HepG2 (cell line): Measurements from ENCODE around the gene FOXA1. TPM values are rescaled to one million over a fixed set of nuclear protein-coding genes. Genes with fewer than 3 reads are reported as not detected.

ENCODE experiments used
- ATAD3A ChIP-seq: sonication (generic); formaldehyde crosslinking; IDR thresholded peaks from 2 replicates; pipeline ENCODE4 v1.4.0; 2020; ENCODE audit warnings: missing genetic modification reagents
- ATF5 ChIP-seq: sonication (generic); formaldehyde crosslinking; IDR thresholded peaks from 2 replicates; pipeline ENCODE4 v1.4.0; 2020; ENCODE audit warnings: mild to moderate bottlenecking, low read depth, missing genetic modification reagents
- GRHL1 ChIP-seq: sonication (generic); formaldehyde crosslinking; conservative IDR thresholded peaks from 2 replicates; pipeline ENCODE4 v1.8.0; 2022; ENCODE audit warnings: missing genetic modification reagents
- HIC2 ChIP-seq: sonication (generic); formaldehyde crosslinking; IDR thresholded peaks from 2 replicates; pipeline ENCODE4 v1.9.0; 2022; ENCODE audit warnings: low read depth, missing genetic modification reagents
- HNF1B ChIP-seq: sonication (generic); formaldehyde crosslinking; IDR thresholded peaks from 2 replicates; pipeline ENCODE4 v1.5.1; 2020; ENCODE audit warnings: mild to moderate bottlenecking, moderate library complexity, missing genetic modification reagents
- IRF9 ChIP-seq: sonication (generic); formaldehyde crosslinking; IDR thresholded peaks from 2 replicates; pipeline ENCODE4 v1.8.0; 2022; ENCODE audit warnings: missing genetic modification reagents, mild to moderate bottlenecking, borderline replicate concordance
- MXD1 ChIP-seq: sonication (generic); formaldehyde crosslinking; IDR thresholded peaks from 2 replicates; pipeline ENCODE4 v1.4.0; 2020; ENCODE audit warnings: mild to moderate bottlenecking, missing genetic modification reagents
- NFKB2 ChIP-seq: sonication (generic); formaldehyde crosslinking; IDR thresholded peaks from 2 replicates; pipeline ENCODE4 v1.4.0; 2020; ENCODE audit warnings: missing genetic modification reagents, borderline replicate concordance
- NFYB ChIP-seq: sonication (generic); formaldehyde crosslinking; IDR thresholded peaks from 2 replicates; pipeline ENCODE4 v1.4.0; 2020; ENCODE audit warnings: missing genetic modification reagents
- PITX1 ChIP-seq: sonication (generic); formaldehyde crosslinking; IDR thresholded peaks from 2 replicates; pipeline ENCODE4 v1.5.1; 2020; ENCODE audit warnings: mild to moderate bottlenecking, missing genetic modification reagents
- TBP ChIP-seq: sonication (generic); formaldehyde crosslinking; IDR thresholded peaks from 2 replicates; pipeline ENCODE4 v1.5.0; 2020; ENCODE audit warnings: missing genetic modification reagents
- TBX3 ChIP-seq: fragments of 450-650 bp; IDR thresholded peaks from 2 replicates; pipeline ENCODE4 v1.6.1; 2017; ENCODE audit warnings: antibody characterized with exemption, mild to moderate bottlenecking, inconsistent platforms, borderline replicate concordance
- TCF7L2 ChIP-seq: IDR thresholded peaks from 2 replicates; pipeline ENCODE4 v1.6.1; 2011; ENCODE audit warnings: mild to moderate bottlenecking, low read depth, low read length, moderate library complexity
- YY1 ChIP-seq: IDR thresholded peaks from 2 replicates; pipeline ENCODE4 v1.6.1; 2011; ENCODE audit warnings: low read length, low read depth, moderate library complexity, mild to moderate bottlenecking; ENCODE audit not compliant: insufficient read depth, insufficient replicate concordance
- ZKSCAN8 ChIP-seq: IDR thresholded peaks from 2 replicates; pipeline ENCODE4 v1.6.1; 2016; ENCODE audit warnings: borderline replicate concordance, missing genetic modification reagents, missing compliant biosample characterization
- ZNF460 ChIP-seq: sonication (generic); formaldehyde crosslinking; IDR thresholded peaks from 2 replicates; pipeline ENCODE4 v1.5.1; 2020; ENCODE audit warnings: missing genetic modification reagents, mild to moderate bottlenecking, borderline replicate concordance
- ZNF572 ChIP-seq: sonication (generic); formaldehyde crosslinking; IDR thresholded peaks from 2 replicates; pipeline ENCODE4 v1.5.1; 2020; ENCODE audit warnings: mild to moderate bottlenecking, missing genetic modification reagents
- ZNF605 ChIP-seq: sonication (generic); formaldehyde crosslinking; IDR thresholded peaks from 2 replicates; pipeline ENCODE4 v1.8.0; 2022; ENCODE audit warnings: mild to moderate bottlenecking, missing genetic modification reagents
- ZNF766 ChIP-seq: sonication (generic); formaldehyde crosslinking; IDR thresholded peaks from 2 replicates; pipeline ENCODE4 v1.5.0; 2020; ENCODE audit warnings: missing genetic modification reagents, borderline replicate concordance
- ZNF781 ChIP-seq: sonication (generic); formaldehyde crosslinking; IDR thresholded peaks from 2 replicates; pipeline ENCODE4 v1.5.1; 2020; ENCODE audit warnings: borderline replicate concordance, mild to moderate bottlenecking, missing genetic modification reagents; ENCODE audit errors: not compliant biosample characterization
- ZNF782 ChIP-seq: sonication (generic); formaldehyde crosslinking; IDR thresholded peaks from 2 replicates; pipeline ENCODE4 v1.4.0; 2020; ENCODE audit warnings: missing genetic modification reagents, mild to moderate bottlenecking, borderline replicate concordance
- ZSCAN31 ChIP-seq: sonication (generic); formaldehyde crosslinking; IDR thresholded peaks from 2 replicates; pipeline ENCODE4 v1.5.0; 2020; ENCODE audit warnings: low read depth, mild to moderate bottlenecking, missing genetic modification reagents
- polyA plus RNA-seq, 8 experiments: library from polyadenylated mRNA; depleted of rRNA in 3 of 8; stranded (reverse) in 7 of 8; unstranded in 1 of 8; fragments of >200 nt; fragmentation: Illumina TruSeq in 4 of 8; extraction: Trizol in 4 of 8; gene quantifications; 2 replicates each; pipeline versions ENCODE4 v1.2.1 to v1.2.3, GENCODE V29; 2011 to 2016; ENCODE audit warnings: low read depth in 4 of 8, missing spikeins in 1 of 8, mixed read lengths in 1 of 8; ENCODE audit not compliant: insufficient read depth in 1 of 8
- total RNA-seq, 5 experiments: library from RNA; depleted of rRNA; stranded (reverse); fragments of >200 nt; fragmentation: Illumina TruSeq; extraction: Trizol; gene quantifications; 2 replicates each; pipeline ENCODE4 v1.2.3, GENCODE V29; 2016; ENCODE audit warnings: low read depth in 1 of 5

Gene FOXA1
- total and polyA plus RNA-seq, 2 of the 13 experiments (the other 11 are each of a cell fraction or from before 2014, with no cell fraction given): 43.4 to 58.6 TPM

GRCh38 chr14:37588956-37589714, 5.9 kb downstream of the FOXA1 start (continued):
- TF ChIP-seq HNF1B (CRISPR knock-in tag) (no peak), ATAD3A (no peak), NFYB (CRISPR knock-in tag) (no peak), PITX1 (CRISPR knock-in tag) (no peak), YY1 (no peak), ZNF605 (no peak), MXD1 (no peak), ZNF782 (CRISPR knock-in tag) (no peak), TBX3 (peak; percentile 63; the same call in 1 of the 2 replicates), ZNF572 (CRISPR knock-in tag) (no peak), ZKSCAN8 (CRISPR knock-in tag) (no peak), ATF5 (CRISPR knock-in tag) (no peak), TCF7L2 (no peak; the same call in 1 of the 2 replicates), HIC2 (CRISPR knock-in tag) (no peak), NFKB2 (CRISPR knock-in tag) (no peak), ZNF460 (CRISPR knock-in tag) (no peak), GRHL1 (no peak), ZNF766 (CRISPR knock-in tag) (peak; percentile 70), TBP (no peak), ZSCAN31 (no peak), IRF9 (no peak), ZNF781 (CRISPR knock-in tag) (no peak)
